ENCODE measurements around the gene HACE1. TPM values are rescaled to one million over a fixed set of nuclear protein-coding genes. Genes with fewer than 3 reads are reported as not detected.

HACE1 gene
- total and polyA plus RNA-seq, 2 donors from 2014 or later = 6.2 to 12.3 TPM

- H3K27me3 ChIP-seq (ENCODE audit: control insufficient read depth, insufficient read depth, low read length) = no peaks in the 10 kb centered on the region
- no peaks in the 10 kb centered on the region for H3K36me3 ChIP-seq (ENCODE audit: control insufficient read depth in 2 of 3, insufficient read depth in 3 of 3, low read length in 3 of 3)
- no peak overlapping the region for H3K4me3 ChIP-seq (ENCODE audit: low read length in 3 of 3)
- no peak for TF ChIP-seq CTCF (IDR thresholded peaks at IDR 0.05; ENCODE audit: borderline replicate concordance, extremely low read depth, insufficient read depth)
- no peak overlapping the region for H3K27ac ChIP-seq (ENCODE audit: low read depth in 2 of 2, low read length in 2 of 2)
- H3K4me1 ChIP-seq (ENCODE audit: control insufficient read depth in 2 of 3, insufficient read depth in 2 of 3, low read depth in 1 of 3, low read length in 3 of 3) = peaks cover 0 to 4% (median 0%) of the 10 kb centered on the region in 3 donors
- DNase-seq (no peak), FAIRE-seq (no peak)
- H3K9ac ChIP-seq (ENCODE audit: low read length in 3 of 3) = no peak overlapping the region
- intact Hi-C loops (cut with DNase I) = no loop called here
- no peaks in the 10 kb centered on the region for H3K9me3 ChIP-seq (ENCODE audit: control insufficient read depth in 2 of 3, insufficient read depth in 1 of 3, low read length in 3 of 3)
Measured at GRCh38 chr6:104679971-104680370, 179.7 kb downstream of the HACE1 start.

Other genes starting within 250 kb of the HACE1 start
- gene LIN28B, start 97.2 kb upstream of the HACE1 start, total RNA-seq = not detected
- gene LIN28B, start 97.2 kb upstream of the HACE1 start, polyA plus RNA-seq (ENCODE audit: insufficient read depth, low read depth, low replicate concordance) = not detected